Stimulated activated CD8-positive, alpha-beta memory T cell treated with anti-CD3 and anti-CD28 coated beads, Interleukin-15, amount 100 ng/mL, for 48 hours (primary cell): ENCODE measurements around the gene TMCO2.
"Not testable (repeated sequence)": the region's sequence is repeated elsewhere in the genome, so short reads cannot be mapped to it uniquely, and the experiment has no call there.

Experiments used
- DNase-seq, 2 donors: peaks; one replicate each; pipeline ENCODE4 v3.0.0-alpha.2; 2020; ENCODE audit warnings: low read depth in 2 of 2

The TMCO2 gene

GRCh38 chr1:40247655-40248054 lies at the start of gene TMCO2:
Gene TMCO2, plus strand, starts transcription at chr1:40247937. Its CDS starts 57 bp downstream, at chr1:40247994.
- no peak for DNase-seq

DNA sequence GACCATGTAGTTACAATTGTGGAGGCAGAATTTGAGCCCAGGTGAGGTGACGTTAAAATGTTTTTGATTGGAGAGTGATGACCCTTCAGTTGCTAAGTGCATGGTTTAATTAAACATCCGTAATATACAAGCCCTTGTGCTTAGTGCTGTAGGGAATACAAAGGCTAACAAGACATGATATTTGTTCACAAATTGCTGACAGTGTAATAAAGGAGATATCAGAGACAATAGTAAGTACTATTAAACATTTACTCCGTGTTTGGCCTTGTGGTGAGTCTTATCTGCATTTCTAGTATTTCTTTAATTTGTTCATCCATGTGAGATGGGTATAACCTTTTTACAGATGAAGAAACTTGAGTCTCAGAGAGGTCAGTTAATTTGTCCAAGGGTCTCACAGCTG lies 48.6 kb upstream of the TMCO2 start:
- no peak for DNase-seq

GRCh38 chr1:40204856-40205255 lies 42.9 kb upstream of the TMCO2 start:
- DNase-seq, result no peak

- DNase-seq, result no peak
Observed at GRCh38 chr1:40210511-40211204, 37.1 kb upstream of the TMCO2 start.

GRCh38 chr1:40218333-40218732 lies 29.4 kb upstream of the TMCO2 start:
- DNase-seq, result no peak

DNA sequence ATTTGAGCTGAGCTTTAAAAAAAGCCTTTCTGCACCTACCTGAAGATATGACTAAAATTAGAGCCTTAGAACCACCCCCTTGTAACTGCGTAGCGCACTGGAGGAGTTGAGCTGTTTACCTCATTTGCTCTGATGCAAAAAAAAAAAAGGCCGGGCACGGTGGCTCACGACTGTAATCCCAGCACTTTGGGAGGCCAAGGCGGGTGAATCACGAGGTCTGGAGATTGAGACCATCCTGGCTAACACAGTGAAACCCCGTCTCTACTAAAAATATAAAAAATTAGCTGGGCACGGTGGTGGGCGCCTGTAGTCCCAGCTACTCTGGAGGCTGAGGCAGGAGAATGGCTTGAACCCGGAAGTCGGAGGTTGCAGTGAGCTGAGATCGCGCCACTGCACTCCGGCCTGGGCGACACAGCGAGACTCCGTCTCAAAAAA lies 26.2 kb upstream of the TMCO2 start:
- DNase-seq, result not testable (repeated sequence)

- DNase-seq, result no peak
Observed at GRCh38 chr1:40221977-40222772, 25.6 kb upstream of the TMCO2 start.

- no peak for DNase-seq
Observed at GRCh38 chr1:40224040-40224439, 23.7 kb upstream of the TMCO2 start.

- no peak for DNase-seq
Observed at GRCh38 chr1:40226192-40226591, 21.5 kb upstream of the TMCO2 start.

DNA sequence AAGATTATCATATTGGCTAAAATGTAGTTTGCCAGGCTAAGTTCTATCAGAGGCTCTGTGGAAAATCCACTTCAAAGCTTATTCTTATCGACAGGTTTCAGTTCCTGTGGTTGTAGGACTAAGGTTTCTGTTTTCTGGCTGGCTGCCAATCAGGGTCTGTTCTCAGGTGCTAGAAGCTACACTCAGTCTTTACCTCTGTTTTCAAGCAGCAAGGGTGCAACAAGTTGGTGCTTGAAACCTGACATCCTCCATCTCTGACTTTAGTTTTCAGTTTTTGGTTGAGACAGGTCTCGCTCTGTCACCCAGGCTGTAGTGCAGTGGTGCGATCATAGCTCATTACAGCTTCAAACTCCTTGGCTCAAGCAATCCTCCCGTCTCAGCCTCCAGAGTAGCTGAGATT lies 15.3 kb upstream of the TMCO2 start:
- peak; percentile 48 to 60 for DNase-seq

GRCh38 chr1:40239626-40240025 lies 8.1 kb upstream of the TMCO2 start:
- DNase-seq, result no peak

DNA sequence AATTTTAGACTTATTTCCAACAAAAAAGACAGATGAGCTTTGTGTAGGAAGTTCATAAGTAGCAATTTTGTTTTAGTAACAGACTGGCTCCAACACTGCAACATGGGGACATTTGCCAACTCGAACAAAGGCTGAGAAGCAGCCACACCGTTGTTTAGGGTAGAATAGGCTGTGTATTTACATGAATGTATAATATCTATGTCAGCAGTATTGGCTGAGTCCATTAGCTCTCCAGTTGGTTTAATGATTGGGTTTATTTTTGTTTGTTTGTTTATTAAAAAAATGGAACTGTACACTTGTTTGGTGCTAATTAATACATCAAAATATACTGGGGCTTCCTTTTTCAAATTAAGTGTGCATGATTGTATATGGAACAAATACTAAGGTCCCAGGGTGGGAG lies 7.3 kb upstream of the TMCO2 start:
- DNase-seq, result no peak

GRCh38 chr1:40241362-40241761 lies 6.4 kb upstream of the TMCO2 start:
- no peak for DNase-seq

- DNase-seq, result no peak
Observed at GRCh38 chr1:40243351-40243750, 4.4 kb upstream of the TMCO2 start.

DNA sequence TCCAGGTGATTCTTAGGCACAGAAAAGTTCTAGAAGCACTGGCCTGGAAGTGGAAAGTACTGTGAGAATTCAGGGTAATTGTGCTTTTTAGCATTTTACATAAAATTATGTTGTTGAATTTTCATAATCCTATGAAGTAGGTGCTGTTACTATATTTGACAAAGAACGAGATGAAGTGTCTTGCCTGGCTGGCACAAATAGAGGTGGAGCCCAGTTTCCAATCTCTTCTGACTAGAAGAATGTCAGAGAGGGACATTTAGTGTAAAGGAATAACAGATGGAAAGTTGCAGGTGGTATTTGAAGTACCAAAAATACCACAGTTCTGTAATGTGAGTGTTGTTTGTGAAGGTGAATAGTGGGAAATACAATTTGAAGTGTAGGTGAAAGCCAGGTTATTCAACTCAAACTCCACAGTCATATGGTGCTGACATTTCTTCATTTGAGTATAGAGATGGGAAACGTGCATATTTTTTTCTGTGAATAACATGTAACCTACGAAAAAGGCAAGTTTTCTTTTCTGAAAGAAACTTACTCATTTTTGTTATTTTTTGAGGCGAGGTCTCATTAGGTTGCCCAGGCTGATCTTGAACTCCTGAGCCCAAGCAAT lies 3.5 kb upstream of the TMCO2 start:
- no peak for DNase-seq

DNA sequence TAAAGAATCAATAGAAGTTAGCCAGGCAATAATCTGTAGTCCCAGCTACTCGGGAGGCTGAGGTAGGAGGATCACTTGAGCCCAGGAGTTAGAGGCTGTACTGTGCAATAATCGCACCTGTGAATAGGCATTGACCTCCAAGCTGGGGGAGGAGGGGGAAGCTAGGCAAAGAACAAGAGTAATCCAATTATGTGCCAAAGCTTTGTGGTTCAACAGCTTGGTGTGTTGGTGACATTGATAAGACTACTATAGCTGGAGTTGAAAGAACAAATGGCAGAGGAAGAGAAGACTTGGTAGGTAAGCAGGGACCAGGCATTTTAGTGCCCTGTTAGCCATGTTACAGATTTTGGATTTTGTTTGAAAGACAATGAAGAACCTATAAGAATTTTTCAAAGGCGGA lies 2.1 kb upstream of the TMCO2 start:
- DNase-seq, result no peak

- no peak for DNase-seq
Observed at GRCh38 chr1:40248412-40248811, 675 bp downstream of the TMCO2 start.

DNA sequence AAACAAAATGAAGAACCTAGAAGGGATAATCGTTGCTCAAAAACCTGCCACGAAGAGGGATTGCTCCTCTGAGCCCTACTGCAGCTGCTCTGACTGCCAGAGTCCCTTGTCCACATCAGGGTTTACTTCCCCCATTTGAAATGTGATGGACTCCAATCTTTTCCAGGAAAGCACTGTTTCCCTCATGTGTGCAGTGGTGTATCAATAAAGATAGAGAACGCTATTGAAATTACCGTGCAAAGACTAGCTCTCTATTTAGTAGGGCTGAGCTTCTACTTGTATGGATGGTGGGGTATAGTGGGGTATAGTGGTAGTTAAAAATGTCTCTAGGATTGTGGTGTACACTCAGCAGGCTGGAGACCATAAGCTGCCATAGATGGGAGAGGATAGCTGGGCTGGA lies 3.7 kb downstream of the TMCO2 start:
- no peak for DNase-seq

DNA sequence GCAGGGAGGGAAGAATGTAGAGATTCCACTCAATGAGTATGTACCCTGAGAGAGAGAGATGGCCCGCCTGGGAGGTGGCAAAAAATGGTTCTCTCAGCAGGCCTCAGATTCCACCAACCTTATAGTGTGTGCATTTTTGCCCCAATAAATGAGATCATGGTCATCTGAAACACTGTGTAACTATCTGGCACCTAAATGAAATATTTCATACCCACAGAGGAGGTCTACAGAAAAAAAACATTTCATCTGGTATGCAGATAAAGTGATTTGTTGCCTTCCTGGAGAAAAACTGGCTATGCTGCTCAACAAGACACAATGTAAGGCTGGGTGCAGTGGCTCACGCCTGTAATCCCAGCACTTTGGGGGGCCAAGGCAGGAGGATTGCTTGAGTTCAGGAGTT lies 4.9 kb downstream of the TMCO2 start:
- no peak for DNase-seq

- no peak for DNase-seq
Observed at GRCh38 chr1:40255231-40255630, 7.5 kb downstream of the TMCO2 start.

- no peak for DNase-seq
Observed at GRCh38 chr1:40256401-40257084, 8.8 kb downstream of the TMCO2 start.

DNA sequence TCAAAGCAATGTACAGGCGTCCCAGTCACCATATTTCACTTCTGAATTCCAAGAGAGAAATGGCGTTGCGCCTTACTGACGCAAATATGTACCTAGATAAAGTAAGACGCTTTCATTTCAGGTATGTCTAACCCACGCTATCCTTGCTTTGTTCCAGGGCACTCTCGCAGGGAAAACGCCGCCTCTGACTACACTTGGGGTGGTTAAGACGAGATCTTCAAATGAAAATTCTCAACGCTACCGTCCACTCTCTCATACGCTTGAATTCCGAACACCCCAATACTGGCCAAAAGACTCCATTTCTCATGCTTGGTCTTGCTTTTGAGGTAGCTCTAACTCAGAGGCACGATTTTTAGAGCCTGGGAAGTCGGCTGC lies 9.6 kb downstream of the TMCO2 start:
- peak in 1 of 2 donors; percentile 25 for DNase-seq
